NCI-H1105 (cell line): ENCODE measurements around the gene LNPEP.

Experiments used
- DNase-seq: peaks from one replicate; lab custom pipeline; 2025; lab: John Stamatoyannopoulos, UW

The LNPEP gene

GRCh38 chr5:96935559-96936430, at the start of gene LNPEP:
Gene LNPEP, plus strand, starts transcription at chr5:96936080. Its CDS starts 76 bp downstream, at chr5:96936156.
- DNase-seq: peak; percentile 88

- DNase-seq: no peak
Observed at GRCh38 chr5:96893342-96893741, 42.5 kb upstream of the LNPEP start.

GRCh38 chr5:96896276-96896675, 39.6 kb upstream of the LNPEP start:
- DNase-seq: no peak

GRCh38 chr5:96896806-96897205, 39.1 kb upstream of the LNPEP start:
- no peak for DNase-seq

GRCh38 chr5:96901384-96901783, 34.5 kb upstream of the LNPEP start:
- no peak for DNase-seq

- no peak for DNase-seq
Observed at GRCh38 chr5:96901841-96902240, 34.0 kb upstream of the LNPEP start.

GRCh38 chr5:96902876-96903275, 33.0 kb upstream of the LNPEP start:
- DNase-seq: no peak

- DNase-seq: no peak
Observed at GRCh38 chr5:96903300-96903699, 32.6 kb upstream of the LNPEP start.

- no peak for DNase-seq
Observed at GRCh38 chr5:96904054-96904931, 31.6 kb upstream of the LNPEP start.

GRCh38 chr5:96905864-96906263, 30.0 kb upstream of the LNPEP start:
- no peak for DNase-seq

- no peak for DNase-seq
Observed at GRCh38 chr5:96909003-96909402, 26.9 kb upstream of the LNPEP start.

- DNase-seq: no peak
Observed at GRCh38 chr5:96909435-96909834, 26.4 kb upstream of the LNPEP start.

GRCh38 chr5:96911139-96911538, 24.7 kb upstream of the LNPEP start:
- DNase-seq: no peak

- no peak for DNase-seq
Observed at GRCh38 chr5:96913233-96913632, 22.6 kb upstream of the LNPEP start.

GRCh38 chr5:96919754-96920197, 16.1 kb upstream of the LNPEP start:
- no peak for DNase-seq

- no peak for DNase-seq
Observed at GRCh38 chr5:96920744-96921355, 15.0 kb upstream of the LNPEP start.

- no peak for DNase-seq
Observed at GRCh38 chr5:96922499-96923244, 13.2 kb upstream of the LNPEP start.

- no peak for DNase-seq
Observed at GRCh38 chr5:96924016-96924443, 11.8 kb upstream of the LNPEP start.

- no peak for DNase-seq
Observed at GRCh38 chr5:96926276-96926675, 9.6 kb upstream of the LNPEP start.

- DNase-seq: no peak
Observed at GRCh38 chr5:96927008-96927407, 8.9 kb upstream of the LNPEP start.

- DNase-seq: no peak
Observed at GRCh38 chr5:96928931-96929708, 6.8 kb upstream of the LNPEP start.
